Measurements from ENCODE around the gene GJD4.

Gene GJD4

GRCh38 chr10:35579726-35580422 is 25.3 kb upstream of the GJD4 start:
- no peak for DNase-seq (ENCODE audit: low read depth)

- DNase-seq (ENCODE audit: low read depth) = no peak
Observed at GRCh38 chr10:35580423-35580770, 24.7 kb upstream of the GJD4 start.

GRCh38 chr10:35581655-35582054 is 23.5 kb upstream of the GJD4 start:
- DNase-seq (ENCODE audit: low read depth) = no peak

GRCh38 chr10:35584946-35585345 is 20.2 kb upstream of the GJD4 start:
- no peak for DNase-seq (ENCODE audit: low read depth)

DNA sequence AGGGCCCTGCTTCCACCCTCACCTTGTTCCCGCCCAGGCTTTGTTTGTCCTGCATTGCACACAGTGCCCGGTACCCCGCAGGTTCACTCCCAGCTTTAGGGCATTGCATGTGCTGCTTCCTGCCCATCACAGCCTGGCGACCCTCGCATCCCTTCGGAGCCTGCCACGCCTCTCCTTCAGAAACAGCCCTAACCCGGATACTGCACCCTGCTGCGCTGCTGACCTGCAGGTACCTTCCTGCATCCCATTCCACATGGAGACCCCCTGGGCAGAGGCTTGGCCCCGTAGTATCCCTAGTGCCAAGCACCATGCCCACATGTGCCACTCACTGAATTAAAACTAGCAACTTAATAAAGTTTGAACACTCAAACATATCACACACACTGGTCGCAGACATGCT is 19.8 kb upstream of the GJD4 start:
- DNase-seq (ENCODE audit: low read depth) = no peak

DNA sequence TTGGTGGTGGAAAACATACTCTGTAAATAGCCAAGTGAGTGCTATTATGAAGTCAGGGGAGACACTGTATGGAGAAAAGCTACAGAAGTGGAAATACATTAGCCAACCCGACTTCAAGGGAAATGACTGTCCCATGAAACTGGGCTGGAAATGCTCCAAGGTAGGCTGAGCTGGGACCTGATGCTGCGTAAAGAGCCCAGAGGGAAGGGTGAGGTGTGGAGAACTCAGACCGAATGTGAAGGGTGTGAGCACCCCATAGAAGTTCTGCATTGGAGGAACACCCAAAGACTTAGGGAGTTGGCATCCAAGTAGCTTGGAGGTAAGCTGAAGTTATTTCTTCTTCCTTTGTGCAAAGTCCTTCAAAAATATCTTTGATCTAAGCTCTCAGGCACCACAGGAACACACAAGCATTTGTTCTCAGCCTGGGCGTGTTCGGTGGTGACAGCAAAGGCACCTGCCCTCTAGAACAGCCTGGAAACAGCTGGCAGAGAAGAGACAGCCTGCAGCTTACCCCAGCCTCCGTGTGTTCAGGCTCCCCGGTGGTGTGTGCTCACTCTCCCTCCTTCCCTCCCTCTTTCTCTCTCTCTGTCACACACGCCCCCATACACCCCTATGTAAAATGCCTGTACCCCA is 19.1 kb upstream of the GJD4 start:
- no peak for DNase-seq (ENCODE audit: low read depth)

DNA sequence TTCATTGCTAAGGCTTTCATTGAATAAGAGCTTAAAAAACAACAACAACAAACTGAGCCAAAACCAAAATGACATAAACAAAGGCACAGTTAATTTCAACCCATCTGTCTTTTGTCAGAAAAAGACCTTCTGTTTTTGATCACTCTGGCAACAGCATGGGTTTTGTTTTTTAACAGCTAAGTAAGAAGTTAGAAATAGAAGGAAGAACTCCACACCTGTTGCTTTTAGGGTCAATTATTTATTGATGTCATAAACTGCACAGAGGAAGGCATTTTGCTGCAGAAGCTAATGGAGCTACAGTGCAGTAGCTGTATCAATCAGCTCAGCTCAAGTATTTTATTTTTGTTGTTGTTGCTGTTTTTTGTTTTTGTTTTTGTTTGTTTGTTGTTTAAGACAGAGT is 16.3 kb upstream of the GJD4 start:
- DNase-seq (ENCODE audit: low read depth) = no peak

GRCh38 chr10:35592441-35592840 is 12.7 kb upstream of the GJD4 start:
- no peak for DNase-seq (ENCODE audit: low read depth)

DNA sequence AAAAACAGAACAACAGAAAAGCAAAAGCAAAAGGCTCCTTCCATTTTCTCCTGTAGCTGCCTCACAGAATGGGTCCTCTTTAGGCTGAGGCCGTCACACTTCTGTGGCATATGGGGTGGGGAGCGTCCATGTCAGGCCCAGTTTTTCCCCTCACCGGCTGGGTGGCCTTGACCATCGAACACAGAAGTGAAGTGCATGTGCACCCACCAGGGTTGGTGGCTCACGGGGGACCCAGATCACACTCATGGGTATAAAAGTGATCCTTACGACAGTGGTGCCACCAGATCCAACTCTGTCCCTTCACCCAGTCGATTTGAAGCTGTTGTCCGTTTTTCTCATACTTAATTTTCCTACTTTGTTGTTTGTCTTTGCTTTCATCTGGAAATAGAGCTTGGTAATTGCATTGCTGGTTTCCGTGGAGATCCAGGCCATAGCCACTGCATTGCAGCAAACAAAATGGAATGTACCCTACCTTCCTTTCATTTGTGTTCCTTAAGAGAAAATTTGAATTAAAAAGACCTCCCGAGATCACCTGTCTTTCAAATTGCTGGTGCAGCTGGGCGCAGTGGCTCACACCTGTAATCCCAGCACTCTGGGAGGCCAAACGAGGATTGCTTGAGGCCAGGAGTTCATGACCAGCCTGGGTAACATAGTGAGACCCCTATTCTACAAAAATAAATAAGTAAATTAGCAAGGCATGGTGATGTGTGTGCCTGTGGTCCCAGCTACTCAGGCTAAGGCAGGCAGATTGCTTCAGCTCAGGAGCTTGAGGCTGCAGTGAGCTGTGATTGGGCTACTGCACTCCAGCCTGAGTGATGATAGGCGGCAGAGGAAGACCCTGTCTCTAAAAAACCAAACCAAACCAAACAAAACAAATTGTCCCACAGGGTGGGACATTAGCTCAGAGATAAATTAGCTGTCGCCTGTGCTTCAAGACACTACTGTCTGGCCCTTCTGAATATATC is 10.7 kb upstream of the GJD4 start:
- no peak for DNase-seq (ENCODE audit: low read depth)

- DNase-seq (ENCODE audit: low read depth) = no peak
Observed at GRCh38 chr10:35595106-35595505, 10.0 kb upstream of the GJD4 start.

DNA sequence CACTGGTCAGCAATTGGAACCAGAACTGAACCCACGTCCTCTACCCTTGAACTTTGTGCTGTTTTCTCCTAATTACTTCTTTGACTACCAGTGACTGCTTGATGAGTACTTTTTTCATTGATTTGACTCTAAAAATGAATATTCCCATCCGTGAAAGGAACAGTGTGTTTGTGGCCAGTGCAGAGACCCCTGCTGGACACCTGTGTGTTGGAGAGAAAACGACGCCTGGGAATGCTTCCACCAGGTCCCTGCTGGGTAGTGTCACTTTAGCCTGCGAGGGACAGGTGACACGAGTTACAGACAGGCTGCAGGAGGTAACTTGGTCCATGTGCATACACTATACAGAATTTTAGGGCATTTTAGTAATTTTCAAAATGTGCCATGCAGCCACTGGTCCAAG is 6.8 kb upstream of the GJD4 start:
- DNase-seq (ENCODE audit: low read depth) = no peak

DNA sequence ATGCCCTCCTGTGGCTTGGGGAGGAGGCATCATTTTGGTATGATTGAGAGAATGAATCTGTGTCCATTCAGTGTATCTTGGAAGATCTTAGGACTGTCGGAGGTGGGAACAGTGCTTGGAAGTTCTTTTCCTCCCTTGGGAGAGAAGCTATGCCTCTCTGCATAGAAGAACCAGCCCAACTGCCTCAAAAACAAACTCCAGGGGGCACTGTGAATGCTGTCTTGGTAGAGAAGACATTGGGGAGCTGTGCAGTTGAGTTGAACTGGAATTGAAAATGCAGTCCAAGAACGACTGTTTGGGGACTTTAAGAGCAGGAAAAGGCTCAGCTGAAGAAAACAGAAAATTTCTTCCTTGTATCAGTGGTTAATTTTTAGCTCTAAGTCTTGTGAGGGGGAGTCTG is 4.9 kb upstream of the GJD4 start:
- no peak for DNase-seq (ENCODE audit: low read depth)

DNA sequence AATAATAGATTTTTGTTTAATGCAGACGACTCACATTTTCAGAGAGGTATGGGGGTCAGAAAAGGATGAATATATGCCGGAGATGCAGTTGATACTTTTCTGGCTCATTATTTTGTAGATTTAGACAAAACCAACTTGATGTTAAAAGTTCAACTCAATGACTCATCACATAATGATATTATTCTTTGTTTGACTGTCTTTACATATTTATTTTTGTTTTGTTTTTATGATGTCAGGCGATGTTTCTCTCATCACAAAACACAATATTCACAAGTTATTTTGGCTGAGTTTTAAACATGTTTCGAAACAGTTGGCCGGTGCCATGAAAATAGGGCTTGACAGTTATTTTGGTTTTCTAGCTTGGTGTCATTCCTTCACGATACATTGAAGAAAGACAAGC is 1.3 kb downstream of the GJD4 start:
- DNase-seq (ENCODE audit: low read depth) = no peak

- DNase-seq (ENCODE audit: low read depth) = no peak
Observed at GRCh38 chr10:35607475-35608327, 2.6 kb downstream of the GJD4 start.

- DNase-seq (ENCODE audit: low read depth) = no peak
Observed at GRCh38 chr10:35608328-35608672, 3.2 kb downstream of the GJD4 start.

GRCh38 chr10:35611750-35612149 is 6.6 kb downstream of the GJD4 start:
- DNase-seq (ENCODE audit: low read depth) = no peak

DNA sequence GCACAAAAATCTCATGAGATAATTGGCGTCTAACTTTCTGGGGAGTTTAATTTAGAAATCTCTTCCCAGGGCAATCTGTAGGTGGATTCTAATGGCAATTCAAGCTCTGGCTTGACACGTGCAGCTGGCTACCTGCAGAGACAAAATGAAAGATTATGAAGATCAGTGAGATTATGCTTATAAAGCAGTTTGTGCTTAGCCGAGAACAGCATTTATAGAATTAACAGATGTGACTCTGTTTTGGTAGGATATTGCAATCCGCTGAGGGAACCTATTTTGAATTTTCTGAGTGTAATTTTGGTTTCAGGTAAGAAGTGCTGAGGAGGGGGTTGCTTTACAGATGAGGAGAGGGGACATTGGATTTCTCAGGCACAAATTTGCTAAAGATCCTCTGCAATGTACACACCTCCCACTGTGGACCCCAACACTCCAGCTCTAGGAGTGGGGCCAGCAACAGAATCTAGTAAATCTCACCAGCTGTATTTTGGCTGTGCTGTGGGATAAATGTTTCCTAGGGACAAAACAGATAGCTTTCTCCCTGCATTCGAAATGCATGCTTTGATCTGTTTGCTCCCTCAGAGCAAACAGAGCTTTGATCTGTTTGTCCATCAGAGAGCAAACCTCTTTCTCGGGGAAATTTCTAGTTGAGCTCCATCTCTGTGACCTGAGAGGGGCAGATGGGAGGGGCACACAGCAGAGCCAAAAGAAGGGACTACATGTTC is 7.4 kb downstream of the GJD4 start:
- no peak for DNase-seq (ENCODE audit: low read depth)

DNA sequence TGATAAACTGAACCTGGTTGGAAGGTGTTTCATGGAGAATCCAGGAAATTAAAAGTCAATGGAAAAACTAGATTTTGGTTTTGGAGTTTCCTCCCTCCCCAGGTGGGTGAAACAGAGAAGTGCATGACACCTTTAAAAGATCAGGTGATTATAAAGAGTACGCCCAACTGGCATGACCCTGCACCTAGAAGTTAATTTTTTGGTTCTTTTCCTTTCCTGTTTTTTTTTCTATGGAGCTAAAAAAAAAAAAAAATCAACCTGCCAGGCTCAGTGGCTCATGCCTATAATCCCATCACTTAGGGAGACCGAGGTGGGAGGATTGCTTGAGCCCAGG is 7.9 kb downstream of the GJD4 start:
- DNase-seq (ENCODE audit: low read depth) = no peak

DNA sequence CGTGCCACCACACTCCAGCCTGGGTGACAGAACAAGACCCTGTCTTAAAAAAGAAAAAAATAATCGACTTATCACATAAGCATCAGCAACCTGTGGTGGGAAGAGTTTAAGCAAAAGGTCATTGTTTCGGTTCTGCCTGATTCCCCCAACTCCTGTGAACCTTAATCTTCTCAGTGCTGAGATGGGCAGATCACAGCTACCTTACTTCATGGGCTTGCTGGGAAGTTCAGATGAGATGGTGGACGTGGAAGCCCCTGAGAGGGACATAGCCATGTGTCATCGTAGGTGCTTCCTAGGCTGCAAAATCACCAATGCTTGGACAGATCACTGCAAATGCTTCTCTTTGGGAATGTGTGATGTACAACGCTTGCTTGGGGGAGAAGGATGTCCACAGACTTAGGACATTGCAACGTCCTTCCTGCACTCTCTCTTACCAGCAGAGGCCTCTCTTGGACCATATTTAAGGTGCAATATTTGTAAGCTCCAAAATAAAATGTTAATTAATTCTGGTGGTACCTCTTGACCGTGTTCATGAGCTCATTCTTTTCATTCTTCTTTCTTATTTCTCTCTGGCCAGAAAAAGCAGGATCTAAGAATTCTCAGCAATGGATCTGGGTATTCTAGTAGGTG is 8.6 kb downstream of the GJD4 start:
- DNase-seq (ENCODE audit: low read depth) = no peak

DNA sequence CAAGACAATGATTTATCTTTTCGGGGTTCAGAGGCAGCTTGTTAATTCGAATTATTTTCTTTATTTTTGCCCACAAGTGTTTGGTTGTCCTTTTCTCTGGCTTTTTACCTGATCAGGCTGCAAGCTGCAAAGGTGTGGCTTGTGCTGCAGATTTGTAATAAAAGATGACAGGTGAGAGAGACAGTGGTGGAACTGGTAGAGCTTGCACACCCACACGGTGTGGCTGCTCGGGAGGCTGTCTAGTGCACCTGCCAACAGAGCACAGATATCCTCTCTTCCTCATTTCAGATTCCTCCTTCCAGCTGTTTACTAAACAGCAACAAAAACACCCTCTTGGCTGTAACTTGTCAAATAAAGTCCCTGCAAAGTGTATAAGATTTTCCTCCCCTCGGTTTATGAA is 9.2 kb downstream of the GJD4 start:
- DNase-seq (ENCODE audit: low read depth) = no peak

- DNase-seq (ENCODE audit: low read depth) = no peak
Observed at GRCh38 chr10:35626971-35627507, 21.9 kb downstream of the GJD4 start.
